ENCODE data around the gene LRRC36. TPM values are rescaled to one million over a fixed set of nuclear protein-coding genes. Genes with fewer than 3 reads are reported as not detected.
"Not testable (repeated sequence)": the region's sequence is repeated elsewhere in the genome, so short reads cannot be mapped to it uniquely, and the experiment has no call there.

LRRC36 gene
- total RNA-seq, 1 donor from 2014 or later: 0.89 TPM

- Mint-ChIP-seq H3K27ac (no peak overlapping the region), H3K9me3 (peaks cover 9% of the 10 kb centered on the region)
Observed at GRCh38 chr16:67339453-67339852, 12.8 kb downstream of the LRRC36 start.

GRCh38 chr16:67341250-67341649 is 14.6 kb downstream of the LRRC36 start:
- intact Hi-C loops (cut with micrococcal nuclease): no loop called here
- Mint-ChIP-seq H3K27me3 (ENCODE audit: low read depth) (peaks cover 9% of the 10 kb centered on the region), H3K4me3 (ENCODE audit: low read depth) (no peak overlapping the region), H3K4me1 (ENCODE audit: low read depth) (no peaks in the 10 kb centered on the region), H3K27ac (no peak overlapping the region), H3K9me3 (no peaks in the 10 kb centered on the region), H3K36me3 (ENCODE audit: low read depth) (no peaks in the 10 kb centered on the region)
- DNase-seq (ENCODE audit: low spot score): no peak

More at GRCh38 chr16:67339453-67339852, 12.8 kb downstream of the LRRC36 start:
- Mint-ChIP-seq H3K36me3 (ENCODE audit: low read depth) (no peaks in the 10 kb centered on the region), H3K4me3 (ENCODE audit: low read depth) (no peak overlapping the region), H3K27me3 (ENCODE audit: low read depth) (peaks cover 4% of the 10 kb centered on the region), H3K4me1 (ENCODE audit: low read depth) (no peaks in the 10 kb centered on the region)
- no peak for DNase-seq (ENCODE audit: low spot score)
- intact Hi-C loops (cut with micrococcal nuclease): loop anchor here (2.0 kb wide), 1 partner anchor 61 kb away; the partner anchor contains the start of gene PLEKHG4

GRCh38 chr16:67342616-67343015 is 16.0 kb downstream of the LRRC36 start:
- Mint-ChIP-seq H3K27ac (no peak overlapping the region), H3K27me3 (ENCODE audit: low read depth) (peaks cover 13% of the 10 kb centered on the region), H3K9me3 (no peaks in the 10 kb centered on the region), H3K36me3 (ENCODE audit: low read depth) (no peaks in the 10 kb centered on the region), H3K4me3 (ENCODE audit: low read depth) (no peak overlapping the region), H3K4me1 (ENCODE audit: low read depth) (no peaks in the 10 kb centered on the region)
- intact Hi-C loops (cut with micrococcal nuclease): no loop called here
- no peak for DNase-seq (ENCODE audit: low spot score)

- DNase-seq (ENCODE audit: low spot score): no peak
- Mint-ChIP-seq H3K27me3 (ENCODE audit: low read depth) (peaks cover 20% of the 10 kb centered on the region), H3K4me1 (ENCODE audit: low read depth) (no peaks in the 10 kb centered on the region), H3K9me3 (no peaks in the 10 kb centered on the region), H3K36me3 (ENCODE audit: low read depth) (no peaks in the 10 kb centered on the region), H3K27ac (no peak overlapping the region), H3K4me3 (ENCODE audit: low read depth) (no peak overlapping the region)
- intact Hi-C loops (cut with micrococcal nuclease): loop anchor here (5.0 kb wide), 1 partner anchor 57 kb away; no protein-coding TSS in a partner anchor
Observed at GRCh38 chr16:67345401-67345800, 18.8 kb downstream of the LRRC36 start.

- Mint-ChIP-seq H3K27ac (no peak overlapping the region), H3K27me3 (ENCODE audit: low read depth) (peaks cover 20% of the 10 kb centered on the region), H3K9me3 (no peaks in the 10 kb centered on the region), H3K4me3 (ENCODE audit: low read depth) (no peak overlapping the region), H3K36me3 (ENCODE audit: low read depth) (no peaks in the 10 kb centered on the region), H3K4me1 (ENCODE audit: low read depth) (no peaks in the 10 kb centered on the region)
- DNase-seq (ENCODE audit: low spot score): no peak
- intact Hi-C loops (cut with micrococcal nuclease): loop anchor here (5.0 kb wide), 1 partner anchor 56 kb away; no protein-coding TSS in a partner anchor
Observed at GRCh38 chr16:67346341-67346740, 19.7 kb downstream of the LRRC36 start.

GRCh38 chr16:67349172-67349571 is 22.6 kb downstream of the LRRC36 start:
- no peak for DNase-seq (ENCODE audit: low spot score)
- H3K27ac Mint-ChIP-seq: no peak overlapping the region
- no peaks in the 10 kb centered on the region for H3K9me3 Mint-ChIP-seq
- H3K4me1 Mint-ChIP-seq (ENCODE audit: low read depth): no peaks in the 10 kb centered on the region
- no peaks in the 10 kb centered on the region for H3K36me3 Mint-ChIP-seq (ENCODE audit: low read depth)
- no peak overlapping the region for H3K4me3 Mint-ChIP-seq (ENCODE audit: low read depth)
- intact Hi-C loops (cut with micrococcal nuclease): loop anchor here (5.0 kb wide), 1 partner anchor 53 kb away; no protein-coding TSS in a partner anchor
- peaks cover 24% of the 10 kb centered on the region for H3K27me3 Mint-ChIP-seq (ENCODE audit: low read depth)

GRCh38 chr16:67350324-67350723 is 23.7 kb downstream of the LRRC36 start:
- no peaks in the 10 kb centered on the region for H3K4me1 Mint-ChIP-seq (ENCODE audit: low read depth)
- H3K27me3 Mint-ChIP-seq (ENCODE audit: low read depth): peaks cover 26% of the 10 kb centered on the region
- no peaks in the 10 kb centered on the region for H3K9me3 Mint-ChIP-seq
- no peak overlapping the region for H3K27ac Mint-ChIP-seq
- no peak overlapping the region for H3K4me3 Mint-ChIP-seq (ENCODE audit: low read depth)
- no peaks in the 10 kb centered on the region for H3K36me3 Mint-ChIP-seq (ENCODE audit: low read depth)
- no peak for DNase-seq (ENCODE audit: low spot score)
- intact Hi-C loops (cut with micrococcal nuclease): no loop called here

- H3K4me3 Mint-ChIP-seq (ENCODE audit: low read depth); H3K9me3 Mint-ChIP-seq; intact Hi-C loops (cut with micrococcal nuclease); H3K36me3 Mint-ChIP-seq (ENCODE audit: low read depth); DNase-seq (ENCODE audit: low spot score); H3K27ac Mint-ChIP-seq; H3K4me1 Mint-ChIP-seq (ENCODE audit: low read depth): not testable (repeated sequence)
- peaks cover 23% of the 10 kb centered on the region for H3K27me3 Mint-ChIP-seq (ENCODE audit: low read depth)
Observed at GRCh38 chr16:67352463-67352862, 25.8 kb downstream of the LRRC36 start.

GRCh38 chr16:67356396-67356795 is 29.8 kb downstream of the LRRC36 start:
- H3K36me3 Mint-ChIP-seq (ENCODE audit: low read depth): no peaks in the 10 kb centered on the region
- H3K4me1 Mint-ChIP-seq (ENCODE audit: low read depth): peaks cover 7% of the 10 kb centered on the region
- no peak for DNase-seq (ENCODE audit: low spot score)
- intact Hi-C loops (cut with micrococcal nuclease): no loop called here
- no peak overlapping the region for H3K27ac Mint-ChIP-seq
- H3K9me3 Mint-ChIP-seq: no peaks in the 10 kb centered on the region
- H3K27me3 Mint-ChIP-seq (ENCODE audit: low read depth): peaks cover 21% of the 10 kb centered on the region
- H3K4me3 Mint-ChIP-seq (ENCODE audit: low read depth): no peak overlapping the region

GRCh38 chr16:67357561-67357960 is 30.9 kb downstream of the LRRC36 start:
- peaks cover 7% of the 10 kb centered on the region for H3K4me1 Mint-ChIP-seq (ENCODE audit: low read depth)
- intact Hi-C loops (cut with micrococcal nuclease): no loop called here
- no peaks in the 10 kb centered on the region for H3K9me3 Mint-ChIP-seq
- DNase-seq (ENCODE audit: low spot score): no peak
- no peaks in the 10 kb centered on the region for H3K36me3 Mint-ChIP-seq (ENCODE audit: low read depth)
- peaks cover 21% of the 10 kb centered on the region for H3K27me3 Mint-ChIP-seq (ENCODE audit: low read depth)
- H3K4me3 Mint-ChIP-seq (ENCODE audit: low read depth): no peak overlapping the region
- H3K27ac Mint-ChIP-seq: no peak overlapping the region

GRCh38 chr16:67359540-67360269 is 33.1 kb downstream of the LRRC36 start:
- H3K27me3 Mint-ChIP-seq (ENCODE audit: low read depth): peaks cover 23% of the 10 kb centered on the region
- intact Hi-C loops (cut with micrococcal nuclease); H3K27ac Mint-ChIP-seq; H3K4me3 Mint-ChIP-seq (ENCODE audit: low read depth); H3K4me1 Mint-ChIP-seq (ENCODE audit: low read depth); DNase-seq (ENCODE audit: low spot score); H3K9me3 Mint-ChIP-seq; H3K36me3 Mint-ChIP-seq (ENCODE audit: low read depth): not testable (repeated sequence)

- intact Hi-C loops (cut with micrococcal nuclease): no loop called here
- Mint-ChIP-seq H3K9me3 (no peaks in the 10 kb centered on the region), H3K4me3 (ENCODE audit: low read depth) (no peak overlapping the region), H3K36me3 (ENCODE audit: low read depth) (no peaks in the 10 kb centered on the region), H3K4me1 (ENCODE audit: low read depth) (peaks cover 12% of the 10 kb centered on the region), H3K27me3 (ENCODE audit: low read depth) (peaks cover 23% of the 10 kb centered on the region), H3K27ac (no peak overlapping the region)
- DNase-seq (ENCODE audit: low spot score): no peak
Observed at GRCh38 chr16:67361038-67361437, 34.4 kb downstream of the LRRC36 start.

GRCh38 chr16:67364600-67365235 is 38.1 kb downstream of the LRRC36 start:
- DNase-seq (ENCODE audit: low spot score): no peak
- H3K9me3 Mint-ChIP-seq: no peaks in the 10 kb centered on the region
- intact Hi-C loops (cut with micrococcal nuclease): no loop called here
- no peak overlapping the region for H3K27ac Mint-ChIP-seq
- peaks cover 22% of the 10 kb centered on the region for H3K27me3 Mint-ChIP-seq (ENCODE audit: low read depth)
- H3K4me1 Mint-ChIP-seq (ENCODE audit: low read depth): peaks cover 5% of the 10 kb centered on the region
- no peak overlapping the region for H3K4me3 Mint-ChIP-seq (ENCODE audit: low read depth)
- H3K36me3 Mint-ChIP-seq (ENCODE audit: low read depth): no peaks in the 10 kb centered on the region

All from activated T-helper 2 cell treated with anti-CD3 and anti-CD28 coated beads, Interferon-gamma antibody, Interleukin-2, Interleukin-4, amounts not matched to agents 10 μg/mL and 5 μg/mL and 100 μg/mL, durations not matched to agents 14 hours and 24 hours and 36 hours (primary cell).